ENCODE measurements around the gene HSPB2.

GRCh38 chr11:111886032-111886431, 26.5 kb upstream of the HSPB2 start:
- TF ChIP-seq CTBP1 (IDR thresholded peaks at IDR 0.05; ENCODE audit: borderline replicate concordance): no peak
- TF ChIP-seq FOXK2 (IDR thresholded peaks at IDR 0.05): no peak
- no peak for TF ChIP-seq ELF4 (IDR thresholded peaks at IDR 0.05)
- TF ChIP-seq SUZ12 (IDR thresholded peaks at IDR 0.05): no peak
- no peak for TF ChIP-seq SP1 (IDR thresholded peaks at IDR 0.05)
- TF ChIP-seq LEF1 (IDR thresholded peaks at IDR 0.05; ENCODE audit: borderline replicate concordance): no peak
- no peak for TF ChIP-seq BHLHE40 (IDR thresholded peaks at IDR 0.05; ENCODE audit: borderline replicate concordance)
- no peak for TF ChIP-seq FOXM1 (IDR thresholded peaks at IDR 0.05; ENCODE audit: borderline replicate concordance)
- TF ChIP-seq ZNF384 (IDR thresholded peaks at IDR 0.05): no peak
- no peak for TF ChIP-seq NFRKB (IDR thresholded peaks at IDR 0.05)
- no peak for TF ChIP-seq PKNOX1 (IDR thresholded peaks at IDR 0.05)
- TF ChIP-seq L3MBTL2 (conservative IDR thresholded peaks at IDR 0.05): no peak
- no peak for TF ChIP-seq HDGF (IDR thresholded peaks at IDR 0.05; ENCODE audit: borderline replicate concordance)

Data from HEK293T (cell line).